Stimulated activated CD8-positive, alpha-beta memory T cell treated with anti-CD3 and anti-CD28 coated beads, Interleukin-12 subunit alpha, Interleukin-12 subunit beta, amount 100 ng/mL, for 1 hour (primary cell): ENCODE measurements around the gene PCSK6.
A peak's percentile ranks its signal among the peaks of the same experiment; 100 is the strongest.

ENCODE experiments used
- DNase-seq: peaks from one replicate; pipeline ENCODE4 v3.0.0-alpha.2; 2020; ENCODE audit warnings: low read depth

Gene PCSK6

GRCh38 chr15:101355678-101356464 lies 133.6 kb downstream of the PCSK6 start:
- no peak for DNase-seq

- DNase-seq: no peak
These were observed 134.4 kb downstream of the PCSK6 start for GRCh38 chr15:101354891-101355623.

- no peak for DNase-seq
These were observed 136.3 kb downstream of the PCSK6 start for GRCh38 chr15:101353240-101353639.

GRCh38 chr15:101351736-101352135 lies 137.8 kb downstream of the PCSK6 start:
- DNase-seq: no peak

- DNase-seq: no peak
These were observed 140.2 kb downstream of the PCSK6 start for GRCh38 chr15:101349047-101349951.

GRCh38 chr15:101348643-101349042 lies 140.9 kb downstream of the PCSK6 start:
- DNase-seq: no peak

- no peak for DNase-seq
These were observed 141.5 kb downstream of the PCSK6 start for GRCh38 chr15:101348015-101348414.

- no peak for DNase-seq
These were observed 142.1 kb downstream of the PCSK6 start for GRCh38 chr15:101347454-101347853.

- DNase-seq: no peak
These were observed 142.6 kb downstream of the PCSK6 start for GRCh38 chr15:101346928-101347327.

- DNase-seq: no peak
These were observed 147.5 kb downstream of the PCSK6 start for GRCh38 chr15:101342056-101342455.

GRCh38 chr15:101338502-101339057 lies 150.9 kb downstream of the PCSK6 start:
- DNase-seq: no peak

- no peak for DNase-seq
These were observed 151.5 kb downstream of the PCSK6 start for GRCh38 chr15:101337976-101338375.

GRCh38 chr15:101333907-101334789 lies 155.4 kb downstream of the PCSK6 start:
- peak; percentile 17 for DNase-seq

GRCh38 chr15:101332061-101332467 lies 157.4 kb downstream of the PCSK6 start:
- DNase-seq: no peak

- DNase-seq: no peak
These were observed 159.6 kb downstream of the PCSK6 start for GRCh38 chr15:101329867-101330380.

- no peak for DNase-seq
These were observed 160.1 kb downstream of the PCSK6 start for GRCh38 chr15:101329309-101329863.

- DNase-seq: no peak
These were observed 161.5 kb downstream of the PCSK6 start for GRCh38 chr15:101328001-101328400.

- no peak for DNase-seq
These were observed 162.3 kb downstream of the PCSK6 start for GRCh38 chr15:101327147-101327740.

- no peak for DNase-seq
These were observed 162.9 kb downstream of the PCSK6 start for GRCh38 chr15:101326462-101327146.

GRCh38 chr15:101326026-101326315 lies 163.5 kb downstream of the PCSK6 start:
- DNase-seq: no peak
